ENCODE data around the gene RAD51B.
A peak's percentile ranks its signal among the peaks of the same experiment; 100 is the strongest.

The RAD51B gene

DNA sequence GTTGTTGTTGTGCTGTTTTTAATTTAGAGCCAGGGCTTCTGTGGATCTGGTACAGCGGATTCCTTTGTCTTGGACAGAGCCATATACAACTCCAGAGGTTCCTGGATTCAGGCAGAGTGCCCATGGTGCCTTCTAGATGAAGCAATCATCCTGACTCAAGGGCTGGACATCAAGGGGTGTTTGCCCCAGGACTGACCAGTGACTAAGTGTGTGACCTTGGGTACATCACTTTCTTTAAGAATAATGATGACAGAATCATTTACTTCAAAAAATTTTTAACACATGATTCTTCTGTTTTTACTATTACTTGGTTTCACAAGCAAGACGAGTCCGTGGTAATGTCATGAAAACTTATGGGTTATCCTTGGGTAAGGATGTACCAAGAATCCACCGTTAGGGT is 576.0 kb downstream of the RAD51B start:
- no peak for DNase-seq (ENCODE audit: insufficient read length)
- TF ChIP-seq POLR2A (IDR thresholded peaks at IDR 0.05; ENCODE audit: low read depth, low read length) (no peak), POLR2AphosphoS5 (IDR thresholded peaks at IDR 0.05; ENCODE audit: low read depth, low read length) (no peak), TAF1 (IDR thresholded peaks at IDR 0.05; ENCODE audit: borderline replicate concordance, low read depth, low read length) (no peak)
- FAIRE-seq, result no peak

DNA sequence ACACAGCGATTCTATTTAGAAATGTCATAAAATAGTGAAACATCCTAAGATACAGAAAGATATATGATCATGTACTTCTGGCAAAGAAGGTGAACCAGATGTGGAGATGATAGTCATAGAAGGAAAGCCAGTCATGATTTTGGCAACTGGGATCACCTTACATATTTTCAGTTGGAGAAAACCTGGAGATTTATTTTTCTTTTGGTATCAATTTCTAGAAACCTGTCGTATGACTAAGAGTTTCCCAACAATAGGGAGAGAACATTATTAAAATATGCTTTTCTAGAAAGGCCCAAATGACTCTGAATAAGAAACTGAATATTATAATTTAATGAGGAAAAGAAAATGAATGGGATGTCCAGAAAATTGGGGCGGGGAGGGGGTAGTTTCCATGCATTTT is 576.9 kb downstream of the RAD51B start:
- TF ChIP-seq TAF1 (IDR thresholded peaks at IDR 0.05; ENCODE audit: borderline replicate concordance, low read depth, low read length) (no peak), POLR2A (IDR thresholded peaks at IDR 0.05; ENCODE audit: low read depth, low read length) (no peak), POLR2AphosphoS5 (IDR thresholded peaks at IDR 0.05; ENCODE audit: low read depth, low read length) (no peak)
- DNase-seq (ENCODE audit: insufficient read length), result no peak
- no peak for FAIRE-seq

DNA sequence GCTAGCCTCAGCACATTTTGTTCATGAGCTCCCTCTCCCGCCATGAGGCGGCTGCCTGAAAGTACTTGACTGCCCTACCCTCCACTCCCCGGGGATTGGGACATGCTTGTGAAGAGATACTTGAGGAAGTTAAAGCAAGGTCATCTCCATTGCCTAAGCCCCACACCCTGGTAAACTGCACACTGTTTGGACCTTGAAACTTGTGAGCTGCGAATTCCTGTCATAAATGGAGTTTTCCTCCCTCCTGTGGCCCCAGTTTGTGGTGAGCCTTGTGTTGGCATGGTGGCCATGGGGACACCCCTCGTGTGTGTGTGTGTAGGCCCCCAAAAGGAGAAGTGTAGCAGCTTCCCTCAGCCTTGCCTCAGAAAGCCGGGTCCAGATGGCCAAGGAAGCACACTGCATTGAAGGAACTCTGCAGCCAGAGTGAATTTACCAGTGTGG is 577.8 kb downstream of the RAD51B start:
- no peak for TF ChIP-seq TAF1 (IDR thresholded peaks at IDR 0.05; ENCODE audit: borderline replicate concordance, low read depth, low read length)
- no peak for TF ChIP-seq POLR2A (IDR thresholded peaks at IDR 0.05; ENCODE audit: low read depth, low read length)
- no peak for TF ChIP-seq POLR2AphosphoS5 (IDR thresholded peaks at IDR 0.05; ENCODE audit: low read depth, low read length)
- FAIRE-seq, result no peak
- DNase-seq (ENCODE audit: insufficient read length), result no peak

DNA sequence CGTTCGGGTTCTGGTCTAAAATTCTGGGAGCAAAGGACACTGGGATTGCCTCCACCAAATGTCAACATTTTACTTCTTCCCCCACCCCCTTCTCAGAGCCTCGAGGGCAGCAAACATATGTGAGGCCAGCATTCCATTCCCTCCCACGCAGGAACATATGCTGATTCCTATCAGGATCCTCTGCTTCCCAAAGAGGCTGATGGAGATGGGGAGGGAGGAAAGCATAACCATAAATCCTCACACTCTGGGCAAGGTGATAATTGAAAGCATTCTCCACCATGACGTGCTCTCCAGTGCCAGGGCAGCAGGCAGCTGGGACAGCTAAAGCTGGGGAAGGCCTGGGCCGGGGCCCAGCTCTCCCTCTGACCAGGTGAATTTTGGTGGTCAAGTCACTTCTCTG is 578.2 kb downstream of the RAD51B start:
- DNase-seq (ENCODE audit: insufficient read length), result no peak
- TF ChIP-seq POLR2AphosphoS5 (IDR thresholded peaks at IDR 0.05; ENCODE audit: low read depth, low read length) (no peak), POLR2A (IDR thresholded peaks at IDR 0.05; ENCODE audit: low read depth, low read length) (no peak), TAF1 (IDR thresholded peaks at IDR 0.05; ENCODE audit: borderline replicate concordance, low read depth, low read length) (no peak)
- no peak for FAIRE-seq

DNA sequence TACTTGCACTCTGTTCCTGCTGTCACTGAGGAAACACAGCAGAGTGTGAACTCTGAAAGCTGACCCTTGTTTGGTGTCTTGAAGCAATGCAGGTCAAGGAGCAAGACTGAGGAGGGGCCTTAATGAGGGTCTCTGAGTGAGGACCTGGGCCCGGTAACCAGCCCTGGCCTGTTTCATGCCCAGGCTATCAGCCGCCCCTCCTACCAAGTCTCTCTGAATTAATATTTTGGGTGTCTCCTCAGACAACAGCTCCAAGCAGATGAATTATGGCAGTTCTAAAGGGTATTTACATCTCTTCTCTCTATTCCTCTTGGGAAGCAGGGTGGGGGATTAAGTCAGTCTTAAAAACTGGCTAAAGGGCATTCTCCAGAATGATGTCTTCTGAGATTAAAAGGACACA is 578.8 kb downstream of the RAD51B start:
- DNase-seq (ENCODE audit: insufficient read length) (no peak), FAIRE-seq (no peak)
- TF ChIP-seq POLR2AphosphoS5 (IDR thresholded peaks at IDR 0.05; ENCODE audit: low read depth, low read length) (no peak), POLR2A (IDR thresholded peaks at IDR 0.05; ENCODE audit: low read depth, low read length) (no peak), TAF1 (IDR thresholded peaks at IDR 0.05; ENCODE audit: borderline replicate concordance, low read depth, low read length) (no peak)

DNA sequence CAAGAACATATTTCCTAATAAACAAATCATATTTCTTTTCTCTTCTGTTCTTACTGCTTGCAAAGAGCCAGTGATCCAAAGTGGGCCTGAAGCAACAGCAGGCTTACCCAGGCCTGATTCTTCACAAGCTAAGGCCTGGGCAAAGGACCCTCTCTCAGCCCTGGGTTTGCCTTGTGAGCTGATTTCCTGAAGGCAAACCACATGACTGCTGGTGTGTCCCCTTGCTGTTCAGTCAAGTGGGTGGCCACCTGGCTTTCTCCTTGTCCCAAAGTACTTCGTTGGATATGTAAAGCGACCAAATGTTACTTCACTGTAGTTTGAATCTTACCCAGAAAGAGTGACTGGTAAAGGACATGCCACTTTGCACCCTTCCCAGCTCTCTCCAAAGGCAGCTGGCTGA is 580.4 kb downstream of the RAD51B start:
- no peak for DNase-seq (ENCODE audit: insufficient read length)
- TF ChIP-seq POLR2A (IDR thresholded peaks at IDR 0.05; ENCODE audit: low read depth, low read length), result peak; percentile 29; the same call in 1 of the 2 replicates
- TF ChIP-seq TAF1 (IDR thresholded peaks at IDR 0.05; ENCODE audit: borderline replicate concordance, low read depth, low read length), result no peak
- no peak for TF ChIP-seq POLR2AphosphoS5 (IDR thresholded peaks at IDR 0.05; ENCODE audit: low read depth, low read length)
- no peak for FAIRE-seq

DNA sequence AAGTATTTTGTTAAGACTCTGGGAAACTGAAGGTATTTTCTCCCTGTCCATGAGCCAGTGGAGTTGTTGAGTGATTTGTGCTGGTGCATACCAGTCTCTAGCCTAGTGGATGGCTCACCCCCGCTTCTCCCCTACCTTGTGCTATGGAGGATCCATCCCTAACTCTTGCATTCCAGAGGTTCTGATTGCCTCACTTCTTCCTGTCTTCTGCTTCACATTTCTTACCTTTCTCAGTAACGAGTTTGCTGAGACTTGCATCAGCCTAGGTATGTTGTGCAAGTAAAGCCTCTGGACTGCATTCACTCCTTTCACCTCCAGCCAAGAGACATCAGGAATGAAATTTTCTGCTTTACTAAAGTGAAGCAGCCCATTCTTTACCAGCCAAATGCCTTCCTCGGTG is 581.7 kb downstream of the RAD51B start:
- TF ChIP-seq TAF1 (IDR thresholded peaks at IDR 0.05; ENCODE audit: borderline replicate concordance, low read depth, low read length) (no peak), POLR2AphosphoS5 (IDR thresholded peaks at IDR 0.05; ENCODE audit: low read depth, low read length) (no peak), POLR2A (IDR thresholded peaks at IDR 0.05; ENCODE audit: low read depth, low read length) (no peak)
- FAIRE-seq, result no peak
- DNase-seq (ENCODE audit: insufficient read length), result no peak

DNA sequence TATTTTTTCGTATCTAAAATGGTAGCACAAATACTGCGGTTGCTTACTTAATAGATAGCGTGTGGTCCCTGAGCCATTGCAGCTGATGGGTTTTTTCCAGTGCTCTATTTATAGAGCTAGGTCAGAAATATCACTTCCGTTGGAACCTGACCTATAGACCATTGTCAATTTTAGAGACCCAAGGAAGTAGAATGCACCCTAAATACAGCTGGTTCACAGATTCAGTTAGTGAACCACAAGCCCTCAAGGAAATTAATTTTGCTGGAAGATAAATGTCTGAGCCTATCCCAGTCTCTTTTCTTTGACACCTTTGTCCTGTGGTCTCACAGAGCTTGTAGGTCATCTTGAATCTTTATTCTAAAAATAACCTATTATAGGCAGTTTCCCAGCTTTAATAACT is 582.3 kb downstream of the RAD51B start:
- TF ChIP-seq POLR2AphosphoS5 (IDR thresholded peaks at IDR 0.05; ENCODE audit: low read depth, low read length) (no peak), POLR2A (IDR thresholded peaks at IDR 0.05; ENCODE audit: low read depth, low read length) (no peak), TAF1 (IDR thresholded peaks at IDR 0.05; ENCODE audit: borderline replicate concordance, low read depth, low read length) (0 out of 2 replicates have a peak, but pooled peaks have one; percentile 31)
- FAIRE-seq (no peak), DNase-seq (ENCODE audit: insufficient read length) (no peak)

DNA sequence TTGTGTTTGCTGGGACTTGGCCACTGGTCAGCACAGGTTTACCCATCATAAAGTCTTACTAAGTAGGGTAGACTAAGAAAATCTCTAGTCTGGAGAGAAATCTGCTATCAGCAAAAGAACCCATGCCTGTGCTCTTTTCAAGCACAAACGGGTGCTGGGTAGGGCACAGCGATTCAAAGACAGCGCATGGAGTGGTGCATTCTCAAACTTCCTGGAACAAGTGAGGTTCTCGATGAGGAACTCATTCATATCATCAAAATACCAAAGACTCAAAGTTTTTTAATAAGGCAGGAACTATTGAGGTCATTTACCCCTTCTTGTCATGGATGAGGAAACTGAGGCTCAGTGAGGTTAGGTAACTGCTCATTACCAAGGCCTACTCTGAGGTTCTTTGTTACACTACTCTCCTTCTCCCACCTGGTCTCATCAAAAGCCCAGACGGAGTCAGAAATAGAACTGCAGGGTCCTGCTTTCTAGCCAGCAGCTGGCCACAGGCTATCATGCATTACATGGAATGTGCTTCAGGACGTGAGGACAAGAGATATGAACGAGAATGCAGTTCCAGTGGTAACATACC is 583.0 kb downstream of the RAD51B start:
- DNase-seq (ENCODE audit: insufficient read length), result no peak
- TF ChIP-seq POLR2AphosphoS5 (IDR thresholded peaks at IDR 0.05; ENCODE audit: low read depth, low read length) (peak; percentile 67), POLR2A (IDR thresholded peaks at IDR 0.05; ENCODE audit: low read depth, low read length) (peak; percentile 64), TAF1 (IDR thresholded peaks at IDR 0.05; ENCODE audit: borderline replicate concordance, low read depth, low read length) (no peak)
- FAIRE-seq, result peak; percentile 92

DNA sequence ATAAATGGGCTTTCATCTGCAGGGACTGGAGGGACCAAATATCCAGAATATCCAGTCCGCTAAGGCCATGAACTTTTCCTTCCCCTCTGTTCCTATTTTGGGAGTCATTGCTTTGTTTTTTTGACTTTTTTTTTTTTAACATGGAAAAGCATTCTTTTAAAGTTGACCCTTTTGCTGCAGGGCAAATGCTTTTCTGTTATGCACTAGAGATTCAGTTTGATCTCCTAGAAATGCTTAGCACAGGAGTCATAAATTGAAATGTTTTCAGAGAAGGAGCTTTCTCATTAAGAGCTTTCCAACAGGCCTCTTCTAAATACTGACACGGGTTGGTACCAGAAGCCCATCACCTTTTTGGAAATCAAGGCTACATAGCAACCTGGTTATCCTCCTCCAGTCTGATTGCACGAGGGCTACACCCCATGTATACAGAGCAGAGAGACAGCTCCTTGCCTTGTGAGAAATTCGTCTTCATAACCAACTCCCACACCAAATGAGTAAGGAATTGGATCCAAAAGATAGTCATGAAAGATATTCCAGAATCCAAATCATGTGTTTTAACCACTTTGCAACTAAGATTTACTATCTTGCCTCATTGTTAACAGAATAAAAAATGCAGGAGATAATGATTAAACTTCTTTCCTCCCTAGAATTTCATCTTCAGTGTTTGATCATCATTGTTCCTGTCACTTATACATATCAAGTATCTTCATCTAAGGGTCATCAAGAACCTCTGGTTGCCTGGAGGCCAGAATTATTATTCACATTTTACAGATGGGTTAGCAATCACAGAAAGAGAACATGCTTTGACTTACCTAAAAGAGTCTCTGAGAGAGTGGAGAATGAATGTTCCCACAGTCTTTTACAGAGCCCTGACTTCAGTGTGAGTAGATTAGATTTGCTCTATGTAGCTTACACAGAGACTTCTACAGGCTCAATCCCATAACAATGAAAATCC is 583.9 kb downstream of the RAD51B start:
- FAIRE-seq, result peak; percentile 60
- TF ChIP-seq POLR2AphosphoS5 (IDR thresholded peaks at IDR 0.05; ENCODE audit: low read depth, low read length) (peak; percentile 55), TAF1 (IDR thresholded peaks at IDR 0.05; ENCODE audit: borderline replicate concordance, low read depth, low read length) (no peak), POLR2A (IDR thresholded peaks at IDR 0.05; ENCODE audit: low read depth, low read length) (peak; percentile 55)
- DNase-seq (ENCODE audit: insufficient read length), result no peak

DNA sequence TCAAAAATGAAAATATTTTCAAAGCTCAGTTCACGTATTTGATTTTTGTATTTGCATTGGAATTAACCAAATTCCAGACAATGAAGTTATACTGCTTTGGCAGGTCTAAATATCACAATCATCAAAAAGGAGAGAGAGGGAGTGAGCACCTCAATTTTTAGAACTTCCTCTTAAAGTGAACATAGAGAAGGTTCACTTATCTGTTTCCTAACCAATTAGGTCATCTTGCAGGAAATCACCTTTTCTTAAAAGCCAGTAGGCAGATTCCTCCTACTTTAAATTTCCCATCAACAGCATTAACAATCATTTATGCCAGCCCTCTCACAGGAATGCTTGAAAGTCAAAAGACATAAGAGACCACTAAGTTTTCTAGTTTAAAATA is 584.6 kb downstream of the RAD51B start:
- no peak for DNase-seq (ENCODE audit: insufficient read length)
- TF ChIP-seq POLR2A (IDR thresholded peaks at IDR 0.05; ENCODE audit: low read depth, low read length), result peak; percentile 50; the same call in 1 of the 2 replicates
- peak; percentile 72; the same call in 1 of the 2 replicates for TF ChIP-seq POLR2AphosphoS5 (IDR thresholded peaks at IDR 0.05; ENCODE audit: low read depth, low read length)
- no peak for TF ChIP-seq TAF1 (IDR thresholded peaks at IDR 0.05; ENCODE audit: borderline replicate concordance, low read depth, low read length)
- peak; percentile 84 for FAIRE-seq

Measured in GM12892 (cell line).